Amniotic stem cell (primary cell): ENCODE data around the gene SCML2.
"Not testable (repeated sequence)": the region's sequence is repeated elsewhere in the genome, so short reads cannot be mapped to it uniquely, and the experiment has no call there.

Experiments used
- DNase-seq: peaks from one replicate; lab custom pipeline; 2025; lab: John Stamatoyannopoulos, UW

The SCML2 gene

GRCh38 chrX:18271309-18271708, 83.2 kb downstream of the SCML2 start:
- DNase-seq: no peak

- no peak for DNase-seq
Observed at GRCh38 chrX:18255059-18255458, 99.4 kb downstream of the SCML2 start.

- DNase-seq: no peak
Observed at GRCh38 chrX:18252644-18253359, 101.7 kb downstream of the SCML2 start.

GRCh38 chrX:18229646-18230045, 124.8 kb downstream of the SCML2 start:
- not testable (repeated sequence) for DNase-seq

GRCh38 chrX:18228069-18228468, 126.4 kb downstream of the SCML2 start:
- DNase-seq: no peak

GRCh38 chrX:18227458-18227857, 127.0 kb downstream of the SCML2 start:
- no peak for DNase-seq

- DNase-seq: no peak
Observed at GRCh38 chrX:18220786-18221185, 133.7 kb downstream of the SCML2 start, which contains the start of gene BEND2. BEND2 (minus strand) TSS chrX:18220886; CDS start chrX:18220750, 136 bp downstream.

- DNase-seq: no peak
Observed at GRCh38 chrX:18210470-18210869, 144.0 kb downstream of the SCML2 start.

- no peak for DNase-seq
Observed at GRCh38 chrX:18206657-18207056, 147.8 kb downstream of the SCML2 start.

GRCh38 chrX:18203631-18204030, 150.9 kb downstream of the SCML2 start:
- no peak for DNase-seq

- DNase-seq: no peak
Observed at GRCh38 chrX:18194688-18195087, 159.8 kb downstream of the SCML2 start.
